GM21737 (cell line): ENCODE results near the gene MTMR3.
"Not testable (repeated sequence)": the region's sequence is repeated elsewhere in the genome, so short reads cannot be mapped to it uniquely, and the experiment has no call there.

Experiments
- ATAC-seq: cut with Tn5 transposase; IDR thresholded peaks from one replicate; pipeline ENCODE4 v1.9.1; 2021; ENCODE audit warnings: mild to moderate bottlenecking, moderate library complexity; ENCODE audit not compliant: unreplicated experiment

Gene MTMR3

DNA sequence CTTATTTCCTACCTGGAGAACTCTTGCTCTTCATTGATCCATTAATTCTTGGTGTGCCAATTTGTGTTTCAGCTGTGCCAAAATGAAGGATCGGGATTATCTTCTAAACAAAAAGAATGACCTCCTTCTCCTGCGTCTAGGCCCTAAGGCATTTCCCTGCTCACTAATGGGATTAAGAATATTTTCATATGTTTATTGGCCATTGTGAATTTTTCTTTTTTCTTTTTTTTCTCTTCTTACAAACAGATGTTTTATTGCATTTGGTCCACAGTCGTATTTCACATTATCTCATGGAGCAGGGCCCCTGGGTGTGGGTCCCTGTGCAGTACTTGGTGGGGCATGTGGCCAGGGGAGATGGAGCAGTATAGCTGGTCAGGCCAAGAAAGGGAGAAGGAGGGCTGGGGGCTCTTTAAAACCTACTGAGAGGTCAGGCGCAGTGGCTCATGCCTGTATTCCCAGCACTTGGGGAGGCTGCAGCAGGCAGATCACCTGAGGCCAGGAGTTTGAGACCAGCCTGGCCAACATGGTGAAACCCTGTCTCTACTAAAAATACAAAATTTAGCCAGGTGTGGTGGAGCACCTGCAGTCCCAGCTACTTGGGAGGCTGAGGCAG, 162.0 kb downstream of the MTMR3 start:
- no peak for ATAC-seq

DNA sequence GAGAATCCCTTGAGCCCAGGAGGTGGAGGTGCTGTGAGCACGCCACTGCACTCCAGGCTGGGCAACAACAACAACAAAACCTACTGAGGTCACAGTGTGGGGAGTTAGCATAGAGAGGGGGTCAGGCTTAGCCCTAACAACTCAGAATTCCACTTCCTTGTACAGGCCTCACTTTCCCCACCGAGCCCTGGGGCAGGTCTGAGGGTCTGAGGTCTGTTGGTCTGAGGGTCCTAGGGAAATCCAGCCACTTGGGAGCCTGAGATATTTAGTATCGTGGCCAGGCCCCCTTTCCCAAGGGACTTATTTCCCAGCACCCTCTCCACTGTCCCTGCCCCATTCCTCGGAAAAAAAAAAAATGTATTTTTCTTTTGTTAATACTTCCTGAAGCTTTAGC, 162.5 kb downstream of the MTMR3 start:
- ATAC-seq: no peak

DNA sequence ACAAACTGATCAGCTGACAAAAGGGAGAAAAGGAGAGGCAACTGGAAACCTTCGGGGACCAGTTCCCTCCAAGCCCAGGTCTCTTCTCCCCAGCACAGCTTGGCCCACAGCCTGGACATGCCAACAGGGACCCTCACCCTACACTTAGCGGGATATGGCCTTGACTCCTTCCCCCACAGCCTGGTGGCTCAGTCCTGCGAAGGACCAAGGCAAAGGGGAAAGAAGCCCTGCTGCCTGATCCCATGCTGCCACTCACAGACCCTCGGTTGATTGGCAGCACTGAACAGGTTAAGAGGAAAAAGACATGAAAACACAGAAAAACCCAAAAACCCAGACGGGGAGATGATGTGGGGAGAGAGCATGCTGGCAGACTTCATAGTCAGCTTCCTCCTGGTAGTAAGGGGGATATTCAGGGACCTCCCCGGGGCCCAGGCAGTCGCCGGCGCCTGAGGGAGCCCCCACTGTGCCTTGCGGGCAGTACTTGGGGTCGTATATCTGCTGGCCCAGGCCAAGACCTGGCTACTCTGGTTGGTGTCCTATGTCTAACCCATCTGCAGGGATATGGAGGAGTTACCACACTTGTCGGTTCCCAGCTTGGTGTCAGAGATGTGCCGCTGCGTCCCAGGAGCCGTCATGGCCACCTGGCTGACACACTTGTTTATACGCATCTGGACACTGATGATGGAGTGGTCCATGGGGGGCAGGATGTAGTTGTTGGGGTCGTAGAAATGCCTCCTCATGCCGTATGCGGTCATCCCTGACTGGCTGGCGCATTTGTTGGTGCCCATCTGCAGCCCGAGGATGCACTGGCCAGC, 163.1 kb downstream of the MTMR3 start:
- ATAC-seq: no peak

DNA sequence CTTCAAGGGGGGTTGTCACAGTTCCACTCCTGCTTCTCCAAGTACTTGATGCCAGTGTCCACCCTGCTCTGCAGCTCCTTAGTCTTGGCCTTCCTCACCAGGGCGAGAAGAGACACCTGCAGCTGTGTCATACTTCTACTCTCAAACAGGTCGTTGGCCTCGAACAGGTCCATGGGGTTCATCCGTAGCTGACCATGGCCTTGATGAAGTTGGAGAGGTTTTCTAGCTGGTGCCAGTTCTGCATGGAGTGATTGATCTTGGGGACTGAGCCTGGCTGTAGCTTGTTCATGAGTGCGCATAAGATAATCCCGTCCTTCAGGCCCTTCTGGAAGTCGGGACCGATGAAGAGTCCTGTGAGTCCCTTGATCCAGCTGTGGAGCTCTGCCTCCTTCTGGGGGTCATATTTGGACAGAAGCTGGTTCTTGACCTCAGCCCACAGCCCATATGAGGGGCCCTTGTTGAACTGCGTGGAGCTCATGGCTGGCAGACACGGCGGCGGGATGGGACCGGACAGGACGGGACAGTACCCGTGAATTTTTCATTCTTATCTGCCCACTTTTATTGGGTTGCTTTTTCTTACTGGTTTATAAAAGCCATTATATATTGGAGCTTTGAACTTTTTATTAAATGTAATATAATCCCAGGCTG, 163.9 kb downstream of the MTMR3 start:
- ATAC-seq: no peak

DNA sequence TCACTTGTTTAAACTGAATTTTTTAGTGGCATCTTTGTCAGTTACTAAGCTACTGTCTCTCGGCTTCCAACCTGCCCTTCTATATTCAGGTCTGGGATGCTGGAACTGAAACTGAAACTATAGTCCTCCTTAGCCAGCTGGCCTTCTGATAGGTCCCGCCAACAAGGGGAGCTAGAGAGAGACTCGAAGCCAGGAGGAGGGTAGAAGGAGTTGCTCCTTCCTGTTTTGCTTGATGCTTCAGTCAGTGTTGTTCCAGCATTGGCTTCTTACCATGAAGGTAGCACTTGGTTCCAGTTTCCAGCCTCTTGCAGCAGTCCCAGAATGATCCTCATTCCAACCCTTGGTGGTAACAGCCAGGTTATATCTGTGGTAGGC, 164.4 kb downstream of the MTMR3 start:
- no peak for ATAC-seq

DNA sequence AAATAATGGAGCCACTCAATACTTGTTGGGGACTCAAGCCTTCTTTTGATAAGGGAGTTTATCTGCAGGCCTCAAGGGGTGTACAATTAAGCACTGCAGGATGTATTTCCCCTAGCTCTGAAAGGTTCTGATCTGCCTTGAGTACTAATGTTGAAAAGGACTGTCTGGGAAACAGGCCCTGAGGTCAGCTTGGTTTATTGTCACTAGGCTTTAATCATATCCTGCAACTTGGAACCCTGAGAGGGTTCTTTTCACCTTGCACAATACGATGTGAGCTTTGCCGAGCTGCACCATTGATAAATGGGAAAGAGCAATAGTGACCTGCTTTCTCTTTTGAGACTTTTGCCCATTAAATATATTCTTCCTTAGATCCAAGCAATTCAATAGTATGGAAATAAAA, 165.7 kb downstream of the MTMR3 start:
- ATAC-seq: no peak

DNA sequence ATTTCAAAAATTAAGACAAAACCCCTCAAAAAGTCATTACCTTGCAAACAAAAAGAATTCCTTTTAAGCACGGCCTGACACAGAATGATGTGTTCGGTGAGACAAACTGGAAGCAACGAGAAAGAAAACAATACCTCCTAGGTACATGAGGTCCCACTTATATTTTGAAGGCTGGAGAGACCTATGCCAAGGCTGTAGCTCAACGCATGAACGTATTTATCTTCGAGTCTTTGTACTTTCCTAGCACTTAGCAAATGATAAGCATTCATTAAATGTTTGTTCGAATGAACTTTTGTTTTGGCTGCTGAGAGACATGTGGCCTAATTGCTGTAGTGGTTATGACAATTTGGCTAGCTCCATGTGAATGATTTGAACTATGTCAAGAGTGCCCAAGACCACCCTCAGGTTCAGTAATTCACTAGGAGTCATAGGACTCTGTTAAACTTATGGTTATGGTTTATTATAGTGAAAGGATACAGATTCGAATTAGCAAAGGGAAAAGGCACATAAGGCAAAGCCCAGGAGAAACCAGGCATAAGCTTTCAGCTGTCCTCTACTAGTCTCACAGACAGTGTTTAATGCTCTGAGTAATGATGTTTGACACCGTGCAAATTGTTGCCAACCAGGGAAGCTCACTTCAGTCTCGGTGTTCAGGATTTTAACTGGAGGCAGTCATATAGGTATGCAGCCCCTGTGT, 171.2 kb downstream of the MTMR3 start:
- no peak for ATAC-seq

DNA sequence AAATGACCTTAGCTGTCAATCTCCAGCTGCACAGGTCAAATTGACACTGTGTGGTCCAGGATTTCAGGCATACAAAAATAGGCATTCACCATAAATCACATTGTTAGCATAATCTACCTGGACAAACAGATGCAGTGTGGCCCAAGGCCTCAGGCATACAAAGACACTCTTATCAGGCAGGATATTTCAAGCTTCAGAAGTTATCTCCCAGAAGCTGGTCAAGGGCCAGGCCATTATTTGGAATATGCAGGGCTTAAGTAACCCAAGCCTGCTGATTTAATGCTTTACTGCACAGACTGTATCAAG, 171.7 kb downstream of the MTMR3 start:
- no peak for ATAC-seq

DNA sequence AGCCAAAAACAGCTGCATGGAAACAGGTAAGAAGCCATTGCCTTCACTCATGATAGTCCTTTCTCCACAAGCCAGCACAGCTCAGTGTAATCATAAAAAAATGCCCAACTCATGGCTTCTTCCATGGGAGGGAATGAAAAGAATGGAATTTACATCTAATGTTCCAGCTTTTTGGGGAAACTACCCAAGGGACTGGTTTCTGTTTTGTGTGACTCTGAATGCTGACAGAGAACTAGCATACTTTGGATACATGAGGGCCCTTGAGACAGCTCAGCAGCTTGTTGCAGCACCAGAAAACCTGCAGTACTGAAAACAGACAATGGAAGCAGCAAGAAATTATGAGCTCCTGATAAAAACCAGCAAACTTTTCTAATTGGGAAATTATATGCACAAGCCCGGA, 173.0 kb downstream of the MTMR3 start:
- no peak for ATAC-seq

DNA sequence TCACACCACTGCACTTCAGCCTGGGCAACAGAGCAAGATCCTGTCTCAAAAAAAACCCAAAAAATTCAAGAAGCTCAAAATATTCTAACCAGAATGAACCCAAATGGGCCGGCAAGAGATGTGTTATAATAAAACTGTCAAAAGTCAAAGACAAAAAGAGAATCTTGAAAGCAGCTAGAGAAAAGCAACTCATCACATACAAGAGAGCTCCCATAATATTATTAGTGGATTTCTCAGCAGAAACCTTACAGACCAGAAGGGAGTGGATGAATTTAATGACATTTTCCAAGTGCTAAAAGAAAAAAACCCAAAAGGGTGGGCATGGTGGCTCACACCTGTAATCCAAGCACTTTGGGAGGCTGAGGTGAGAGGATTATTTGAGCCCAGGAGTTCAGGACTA, 174.4 kb downstream of the MTMR3 start:
- ATAC-seq: no peak

DNA sequence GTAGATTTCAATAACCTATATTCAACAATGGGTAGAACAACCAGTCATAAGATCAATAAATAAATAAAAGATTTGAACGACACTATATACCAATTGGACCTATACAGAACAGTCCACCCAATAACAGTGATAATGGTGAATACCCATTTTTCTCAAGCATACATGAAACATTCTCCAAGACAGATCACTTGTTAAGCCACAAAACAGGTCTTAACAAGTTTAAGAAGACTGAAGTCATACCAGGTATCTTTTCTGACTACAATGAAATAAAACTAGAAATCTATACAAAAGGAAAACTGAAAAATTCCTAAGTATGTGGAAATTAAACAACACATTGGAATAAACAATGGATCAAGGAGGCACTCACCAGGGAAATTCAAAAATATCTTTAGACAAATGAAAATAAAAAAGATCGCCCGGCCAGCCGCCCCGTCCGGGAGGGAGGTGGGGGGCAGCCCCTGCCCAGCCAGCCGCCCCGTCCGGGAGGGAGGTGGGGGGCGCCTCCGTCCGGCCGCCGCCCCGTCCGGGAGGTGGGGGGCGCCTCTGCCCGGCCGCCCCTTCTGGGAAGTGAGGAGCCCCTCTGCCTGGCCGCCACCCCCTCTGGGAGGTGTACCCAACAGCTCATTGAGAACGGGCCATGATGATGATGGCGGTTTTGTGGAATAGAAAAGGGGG, 176.5 kb downstream of the MTMR3 start:
- ATAC-seq: not testable (repeated sequence)

DNA sequence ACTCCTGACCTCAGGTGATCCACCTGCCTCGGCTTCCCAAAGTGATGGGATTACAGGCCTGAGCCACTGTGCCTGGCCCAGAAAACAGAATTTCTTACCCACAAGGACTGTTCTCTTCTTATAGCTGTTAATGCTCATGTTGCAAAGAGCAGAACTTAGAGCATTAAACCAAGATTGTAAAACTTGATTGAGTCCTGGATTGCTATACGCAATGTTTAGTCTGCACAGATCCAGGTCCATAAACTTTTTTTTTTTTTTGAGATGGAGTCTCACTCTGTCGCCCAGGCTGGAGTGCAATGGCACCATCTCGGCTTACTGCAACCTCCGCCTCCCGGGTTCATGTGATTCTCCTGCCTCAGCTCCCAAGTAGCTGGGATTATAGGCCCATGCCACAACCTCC, 178.1 kb downstream of the MTMR3 start:
- not testable (repeated sequence) for ATAC-seq

DNA sequence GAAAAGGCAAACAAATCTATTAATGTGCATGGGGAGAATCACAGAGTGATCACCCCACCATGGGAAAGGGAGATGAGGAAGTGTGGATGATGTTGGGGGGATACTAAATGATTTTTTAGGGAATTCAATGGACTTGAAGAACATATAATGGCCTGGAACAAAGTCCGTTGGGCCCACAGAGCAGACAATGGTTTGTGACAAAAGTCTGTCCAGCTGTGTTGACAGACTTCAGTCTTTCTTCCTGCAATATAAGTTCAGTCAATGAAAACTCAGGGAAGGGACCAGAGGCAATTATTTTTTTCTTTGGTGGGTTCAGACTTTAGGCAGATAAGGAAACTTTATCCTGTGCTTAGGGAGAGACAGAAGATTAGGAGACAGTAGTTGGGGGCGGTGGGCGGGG, 179.3 kb downstream of the MTMR3 start:
- no peak for ATAC-seq

DNA sequence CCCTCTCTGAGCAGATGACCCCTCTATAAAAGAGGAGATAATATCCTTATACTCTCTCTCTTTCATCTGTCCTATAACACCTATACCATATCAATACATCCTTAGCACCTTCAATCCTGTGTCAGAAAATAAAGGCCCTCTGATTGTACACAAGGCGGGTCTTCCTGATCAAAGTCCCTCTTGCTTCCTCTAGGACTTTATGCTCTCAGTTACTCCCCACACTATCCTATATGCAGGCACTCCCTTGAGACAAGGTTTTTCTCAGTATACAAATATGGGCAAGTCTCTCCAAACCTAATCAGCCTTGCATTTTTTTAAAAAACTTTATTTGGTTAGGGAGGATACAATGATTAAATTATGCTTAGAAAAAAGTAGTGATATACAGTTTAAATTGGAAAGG, 180.0 kb downstream of the MTMR3 start:
- ATAC-seq: no peak

DNA sequence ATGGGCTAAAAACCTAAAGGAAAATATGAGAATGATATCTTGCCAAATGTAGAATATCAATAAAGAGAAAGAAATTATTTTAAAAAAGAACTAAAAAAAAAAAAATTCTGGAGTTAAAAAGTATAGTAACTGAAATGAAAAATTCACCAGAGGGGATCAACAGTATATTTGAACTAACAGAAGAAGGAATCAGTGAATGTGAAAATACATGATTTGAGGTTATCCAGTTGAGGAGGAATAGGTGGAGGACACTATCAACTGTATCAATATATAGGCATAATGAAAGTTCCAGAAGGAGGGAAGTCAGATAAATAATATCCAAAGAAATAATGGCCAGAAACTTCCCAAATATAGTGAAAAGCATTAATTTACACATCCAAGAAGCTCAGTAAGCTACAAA, 181.2 kb downstream of the MTMR3 start:
- no peak for ATAC-seq

DNA sequence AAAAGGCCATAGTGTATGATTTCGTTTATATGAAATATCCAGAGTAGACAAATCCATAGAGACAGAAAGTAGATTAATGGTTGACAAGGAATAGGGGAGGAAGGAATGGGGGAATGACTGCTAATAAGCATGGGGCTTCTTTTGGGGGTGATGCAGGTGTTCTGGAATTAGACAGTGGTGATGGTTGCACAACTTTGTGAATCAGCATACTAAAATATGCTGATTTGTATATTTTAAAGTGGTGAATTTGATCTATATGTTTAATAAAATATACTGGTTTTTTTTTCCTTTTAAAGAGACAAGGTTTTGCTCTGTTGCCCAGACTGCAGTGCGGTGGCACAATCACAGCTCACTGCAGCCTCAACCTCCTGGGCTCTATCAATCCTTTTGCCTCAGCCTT, 190.8 kb downstream of the MTMR3 start:
- no peak for ATAC-seq

DNA sequence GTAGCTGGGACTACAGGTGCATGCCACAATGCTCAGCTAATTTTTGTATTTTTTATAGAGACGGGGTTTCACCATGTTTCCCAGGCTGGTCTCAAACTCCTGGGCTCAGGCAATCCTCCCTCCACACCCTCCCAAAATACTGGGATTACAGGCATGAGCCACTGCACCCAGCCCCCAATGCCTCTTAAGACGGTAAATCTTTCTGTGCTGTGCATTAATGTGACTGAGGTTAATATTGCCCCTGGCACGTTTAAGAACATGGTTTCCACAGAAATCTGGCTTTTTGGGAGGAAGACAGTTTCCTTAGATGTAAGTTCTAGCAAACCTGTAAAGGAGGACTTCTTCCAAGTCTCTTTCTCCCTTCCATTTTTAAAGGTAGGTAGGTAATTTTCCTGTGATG, 191.2 kb downstream of the MTMR3 start:
- ATAC-seq: no peak

DNA sequence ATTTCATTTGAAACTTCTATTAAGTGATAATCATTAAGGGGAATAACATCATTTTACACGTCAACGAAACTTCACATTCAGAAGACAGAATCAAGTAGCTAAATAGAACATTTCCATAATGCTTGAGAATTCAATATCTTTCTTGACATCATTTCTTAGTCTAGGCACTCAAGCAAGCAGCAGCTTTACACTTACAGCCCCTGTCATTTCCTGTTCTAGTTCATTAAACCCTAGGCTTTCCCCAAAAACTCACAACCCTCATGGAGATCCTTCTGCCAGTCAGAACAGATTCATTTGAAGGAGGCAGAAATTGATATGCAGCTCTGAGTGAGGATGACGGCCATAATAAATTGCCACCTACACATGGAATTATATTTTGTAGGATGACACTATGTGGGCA, 192.0 kb downstream of the MTMR3 start:
- no peak for ATAC-seq

DNA sequence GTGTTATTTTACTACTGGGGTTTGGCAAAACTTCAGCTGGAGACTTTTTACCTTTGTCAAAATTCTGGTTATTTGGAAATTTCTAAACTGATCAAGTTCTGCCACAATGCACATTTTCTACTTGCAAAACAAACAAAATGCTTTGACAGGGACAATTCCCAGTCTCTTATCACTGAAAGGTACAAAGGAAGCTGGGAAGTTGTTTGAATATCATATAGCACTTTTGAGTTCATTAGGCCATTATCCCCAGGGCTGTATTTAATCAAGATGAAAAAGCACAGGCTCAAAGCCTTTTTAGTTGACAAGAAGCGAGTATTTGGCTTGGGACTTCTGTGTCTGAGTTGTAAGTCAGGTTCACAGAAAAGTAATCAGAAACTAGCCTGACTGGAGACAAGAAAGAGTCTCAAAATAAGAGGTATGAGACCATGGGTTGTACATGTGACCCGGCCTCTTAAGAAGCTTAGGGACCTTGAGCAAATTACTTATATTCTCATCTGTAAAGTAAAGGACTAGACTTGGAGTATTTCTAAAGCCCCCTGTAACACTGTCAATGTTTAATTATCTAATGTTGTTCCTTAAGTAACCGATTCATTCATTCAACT, 194.4 kb downstream of the MTMR3 start:
- no peak for ATAC-seq

DNA sequence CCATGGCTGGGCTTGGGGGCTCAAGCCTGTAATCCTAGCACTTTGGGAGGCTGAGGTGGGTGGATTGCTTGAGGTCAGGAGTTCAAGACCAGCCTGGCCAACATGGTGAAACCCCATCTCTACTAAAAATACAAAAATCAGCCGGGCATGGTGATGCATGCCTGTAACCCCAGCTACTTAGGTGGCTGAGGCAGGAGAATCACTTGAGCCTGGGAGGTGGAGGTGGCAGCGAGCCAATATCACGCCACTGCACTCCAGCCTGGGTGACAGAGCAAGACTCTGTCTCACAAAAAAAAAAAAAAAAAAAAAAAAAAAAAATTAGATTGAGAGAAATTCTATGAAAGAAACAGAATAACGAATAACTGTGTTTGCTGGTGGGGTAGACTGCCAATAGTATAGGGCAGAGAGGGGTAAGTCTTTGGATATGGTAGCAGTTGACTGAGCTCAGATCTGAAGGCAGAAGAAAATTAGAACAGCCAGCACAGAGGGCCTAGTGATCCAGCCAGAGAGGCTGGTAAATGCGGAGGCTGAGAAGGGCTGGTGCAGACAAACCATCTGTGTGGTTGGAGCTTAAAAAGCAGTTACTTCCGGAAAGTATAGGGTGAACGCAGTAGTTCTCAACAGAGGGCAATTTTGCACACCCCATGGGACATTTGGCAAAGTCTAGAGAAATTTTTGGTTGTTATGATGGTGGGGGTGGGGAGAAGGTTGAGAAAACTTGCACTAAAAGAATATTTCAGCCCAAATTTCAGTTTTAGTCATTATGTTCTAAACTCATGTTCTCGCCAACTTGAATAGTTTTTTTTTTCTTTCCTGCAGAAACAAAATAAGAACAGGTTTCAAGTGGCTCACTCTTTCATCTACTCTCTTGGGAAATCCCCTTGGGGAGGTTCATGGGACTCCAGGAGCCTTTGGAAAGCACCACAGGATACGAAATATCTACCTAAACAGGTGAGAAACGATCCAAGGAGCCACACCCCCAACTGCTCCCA, 195.6 kb downstream of the MTMR3 start:
- ATAC-seq: no peak
